GM19372 (cell line): Measurements from ENCODE around the gene ADAMTS2.
"Not testable (repeated sequence)": the region's sequence is repeated elsewhere in the genome, so short reads cannot be mapped to it uniquely, and the experiment has no call there.

ENCODE experiments used
- ATAC-seq: cut with Tn5 transposase; IDR thresholded peaks from one replicate; pipeline ENCODE4 v1.9.1; 2021; ENCODE audit warnings: mild to moderate bottlenecking, low read depth, moderate library complexity; ENCODE audit not compliant: unreplicated experiment

The ADAMTS2 gene

DNA sequence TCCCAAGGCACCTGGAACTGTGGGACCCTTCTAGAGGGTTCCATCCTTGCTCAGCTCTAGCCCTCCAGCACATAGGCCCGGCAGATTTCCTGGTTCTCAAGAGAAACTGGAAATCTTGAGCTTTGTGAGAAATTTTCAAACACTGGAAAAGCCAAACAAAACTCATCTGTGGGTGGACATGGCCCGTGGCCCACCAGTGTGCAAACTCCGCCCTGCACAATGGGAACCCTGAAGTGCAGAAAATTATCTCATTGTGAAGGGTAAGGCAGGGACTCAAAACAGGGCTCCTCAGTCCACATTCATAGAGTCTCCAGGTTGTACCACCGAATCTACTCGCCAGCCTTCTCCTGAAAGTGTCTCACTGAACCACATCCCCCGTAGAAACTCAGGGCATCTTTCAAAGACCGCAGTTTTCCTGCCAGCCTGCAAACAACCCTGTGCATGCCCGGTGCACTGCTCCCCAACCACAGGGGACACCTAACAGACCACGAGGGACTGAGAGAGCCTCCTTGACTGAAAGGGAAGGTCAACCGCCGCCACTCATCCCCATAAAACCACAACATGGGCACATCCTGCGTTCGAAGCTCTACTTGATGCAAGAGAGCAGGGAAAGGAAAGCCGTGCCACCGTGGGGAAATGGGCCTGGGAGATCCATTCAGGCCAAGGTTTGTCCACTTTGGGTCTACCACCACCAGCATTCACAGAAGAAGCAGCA is 18.1 kb downstream of the ADAMTS2 start:
- ATAC-seq = no peak

DNA sequence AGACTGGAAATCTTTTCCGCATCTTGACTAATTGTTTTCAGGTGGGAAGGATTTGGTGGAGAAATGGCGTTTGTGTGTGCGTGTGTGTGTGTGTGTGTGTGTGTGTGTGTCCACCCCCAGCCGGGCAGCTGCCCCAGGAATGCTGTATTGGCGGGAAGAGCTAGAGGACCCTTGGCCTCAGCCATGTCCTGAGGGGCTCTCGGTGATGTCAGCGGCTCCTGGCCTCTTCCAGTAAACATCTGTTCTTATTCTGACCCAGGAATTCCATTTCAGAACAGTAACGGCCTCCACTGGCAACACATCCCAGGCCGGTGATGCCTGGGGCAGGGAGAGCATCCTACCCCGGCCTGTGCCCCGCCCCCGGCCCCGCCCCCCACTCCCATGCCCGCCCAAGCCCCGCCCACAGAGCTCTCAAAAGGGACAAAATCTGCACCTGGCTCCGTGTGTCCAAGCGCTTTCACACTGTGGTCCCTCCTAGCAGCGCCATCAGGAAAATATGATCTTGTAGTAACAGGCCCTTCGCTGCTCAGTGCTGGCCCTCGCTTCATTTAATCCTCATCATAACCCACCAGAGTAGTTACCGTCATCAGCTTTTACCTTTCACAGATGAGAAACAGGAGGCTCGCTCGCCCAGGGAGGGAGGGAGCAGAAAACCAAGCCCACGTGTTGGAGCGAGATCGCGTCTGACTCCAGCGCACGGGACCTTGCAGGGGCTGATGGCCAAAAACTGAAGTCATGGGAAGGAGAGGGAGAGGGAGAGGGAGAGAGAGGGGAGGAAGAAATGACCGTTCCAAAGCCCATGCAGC is 18.9 kb downstream of the ADAMTS2 start:
- ATAC-seq = no peak

DNA sequence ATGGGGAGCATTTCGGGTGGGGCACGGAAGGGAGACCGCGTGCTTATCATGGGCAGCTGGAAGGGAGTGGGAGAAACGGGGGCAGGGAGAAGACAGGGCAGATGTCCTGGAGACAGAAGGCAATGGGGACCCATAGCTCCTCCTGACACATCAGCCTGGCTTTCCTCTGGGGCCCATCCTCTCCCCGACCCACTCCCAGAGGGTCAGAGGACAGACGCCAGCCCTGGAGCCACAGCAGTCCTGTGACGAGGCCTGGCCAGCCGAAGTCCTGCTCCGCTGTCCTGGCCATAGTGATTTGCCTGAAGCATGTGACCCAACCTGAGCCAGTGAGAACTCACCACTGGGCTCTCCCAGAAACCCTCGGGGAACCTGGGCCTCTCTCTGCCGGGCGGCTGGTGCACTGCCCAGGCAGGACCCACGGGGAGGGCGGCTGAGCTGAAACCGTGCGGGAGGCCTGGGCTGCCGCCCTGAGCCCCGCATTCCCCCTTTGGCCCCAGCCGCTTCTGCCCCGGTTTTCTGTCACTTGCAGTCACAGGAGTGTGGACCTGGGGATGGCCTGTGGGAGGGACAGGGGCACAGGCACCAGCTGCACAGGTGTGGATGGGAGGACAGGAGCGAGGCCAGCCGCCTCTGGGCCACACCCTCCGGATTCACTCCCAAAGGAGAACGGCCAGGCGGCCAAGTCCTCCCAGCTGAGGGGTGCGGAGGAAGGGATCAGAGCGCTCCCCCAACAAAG is 19.8 kb downstream of the ADAMTS2 start:
- ATAC-seq = no peak

DNA sequence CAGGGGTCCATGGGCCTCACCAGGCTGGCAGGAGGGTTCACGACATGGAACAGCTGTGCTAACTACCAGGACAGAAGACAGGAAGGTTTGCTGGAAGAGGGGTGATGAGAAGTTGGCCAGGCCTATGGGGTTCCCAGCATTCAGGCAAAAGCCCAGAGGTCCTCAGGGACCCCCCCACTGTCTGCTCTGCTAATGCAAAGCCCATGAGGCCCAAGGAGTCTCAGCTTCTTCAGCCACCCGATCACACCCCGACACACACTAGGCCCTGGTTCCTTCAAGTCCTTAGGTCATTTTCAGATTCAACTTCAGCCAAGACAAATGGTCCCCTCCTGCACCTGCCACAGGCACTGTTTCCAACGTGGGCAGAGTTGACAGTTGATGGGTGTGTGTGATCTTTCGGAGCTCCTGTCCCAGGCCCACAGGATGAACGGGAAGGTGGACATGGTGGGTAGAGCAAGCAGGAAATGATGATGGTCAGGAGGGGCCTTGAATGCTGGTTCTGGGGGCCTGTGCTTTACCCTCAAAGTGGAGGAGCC is 20.4 kb downstream of the ADAMTS2 start:
- ATAC-seq = no peak

DNA sequence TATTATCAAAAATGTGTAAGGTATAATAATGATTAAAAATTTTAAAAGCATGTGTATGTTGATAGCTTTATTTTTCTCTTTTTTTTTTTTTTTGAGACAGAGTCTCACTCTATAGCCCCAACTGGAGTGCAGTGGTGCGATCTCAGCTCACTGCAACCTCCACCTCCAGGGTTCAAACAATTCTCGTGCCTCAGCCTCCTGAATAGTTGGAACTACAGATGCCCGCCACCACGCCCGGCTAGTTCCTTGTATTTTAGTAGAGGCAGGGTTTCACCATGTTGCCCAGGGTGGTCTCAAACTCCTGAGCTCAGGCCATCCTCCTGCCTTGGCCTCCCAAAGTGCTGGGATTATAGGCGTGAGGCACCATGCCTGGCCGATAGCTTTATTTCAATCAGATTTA is 20.9 kb downstream of the ADAMTS2 start:
- not testable (repeated sequence) for ATAC-seq

DNA sequence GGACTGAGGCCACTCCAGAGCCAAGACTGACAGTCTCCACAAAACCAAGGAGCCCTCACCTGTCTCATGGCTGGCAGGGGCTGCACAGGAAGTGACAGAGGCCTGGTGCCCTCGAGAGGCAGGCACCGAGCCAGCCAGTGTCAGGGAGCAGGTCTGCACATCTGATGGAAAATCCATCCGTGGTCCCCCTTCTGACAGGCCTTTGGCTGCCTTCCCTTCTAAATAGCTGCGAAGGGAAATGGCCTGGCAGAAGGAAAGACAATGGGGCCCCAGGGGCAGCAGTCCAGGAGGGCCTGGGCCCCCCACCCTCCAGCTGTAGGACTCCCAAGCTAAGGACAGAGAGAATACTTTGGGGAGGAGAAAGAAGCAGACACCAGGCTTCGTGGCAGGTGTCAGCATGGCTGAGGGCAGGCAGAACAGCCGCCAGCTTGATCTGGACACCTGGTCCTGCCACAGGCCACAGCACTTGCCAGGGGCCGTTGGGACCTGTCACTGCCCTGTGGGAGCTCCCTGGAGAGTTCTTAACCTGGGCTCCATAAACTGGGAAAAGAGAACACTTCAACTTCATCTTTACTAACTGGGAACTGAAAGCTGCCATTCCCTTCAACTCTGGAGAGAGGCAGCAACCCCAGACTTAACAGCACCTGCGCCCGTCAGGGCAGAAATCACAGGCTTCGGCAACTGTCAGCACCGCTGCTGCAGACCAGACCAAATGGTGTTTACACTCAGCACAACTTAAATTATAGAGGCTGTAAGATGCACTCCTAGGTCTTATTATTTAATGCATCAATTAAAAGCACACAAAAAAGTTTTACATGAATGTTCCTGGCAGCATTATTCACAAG is 22.0 kb downstream of the ADAMTS2 start:
- ATAC-seq = no peak

DNA sequence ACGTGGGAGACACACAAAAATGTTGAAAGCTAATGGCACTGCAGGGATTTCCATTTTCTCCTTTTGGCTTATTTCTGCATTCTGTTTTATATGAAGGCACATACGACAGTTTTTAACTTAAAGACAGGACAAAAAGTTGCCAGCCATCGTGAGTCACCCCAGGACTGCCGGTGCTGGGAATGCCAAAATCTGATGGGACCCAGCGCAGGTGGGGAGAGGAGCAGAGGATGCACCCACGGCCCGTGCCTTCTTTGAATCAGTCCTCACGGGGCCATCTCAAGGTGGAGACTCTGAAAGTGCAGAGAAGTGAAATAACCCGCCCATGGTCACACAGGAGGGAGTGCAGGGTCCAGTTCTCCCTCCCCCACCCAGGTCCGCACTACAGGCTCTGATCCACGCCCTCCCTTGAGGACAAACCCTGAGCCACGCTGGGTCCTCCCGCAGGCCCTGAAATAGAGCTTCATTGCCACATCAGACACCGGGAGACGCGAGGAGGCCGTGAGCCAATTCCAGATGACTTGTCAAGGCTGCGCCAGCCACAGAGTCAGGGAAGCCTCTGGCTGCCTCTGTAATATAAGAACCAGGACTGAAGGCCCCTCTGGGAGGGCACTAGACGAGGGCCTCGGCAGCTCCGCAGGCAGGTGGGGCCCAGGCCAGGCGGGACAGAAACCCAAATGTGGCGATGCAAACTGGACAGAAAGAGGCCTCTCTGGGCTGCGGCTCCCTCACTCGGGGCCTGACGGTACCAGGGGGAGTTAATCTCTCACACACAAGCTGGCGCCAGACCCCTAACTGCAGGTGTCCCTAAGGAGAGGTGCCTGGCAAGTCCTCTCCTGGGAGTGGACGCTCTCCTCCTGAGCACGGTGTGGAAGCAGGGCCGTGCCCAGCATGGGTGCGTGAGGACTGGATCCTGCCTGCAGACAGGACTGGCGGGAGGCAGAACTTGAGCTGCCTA is 22.9 kb downstream of the ADAMTS2 start:
- ATAC-seq = no peak

DNA sequence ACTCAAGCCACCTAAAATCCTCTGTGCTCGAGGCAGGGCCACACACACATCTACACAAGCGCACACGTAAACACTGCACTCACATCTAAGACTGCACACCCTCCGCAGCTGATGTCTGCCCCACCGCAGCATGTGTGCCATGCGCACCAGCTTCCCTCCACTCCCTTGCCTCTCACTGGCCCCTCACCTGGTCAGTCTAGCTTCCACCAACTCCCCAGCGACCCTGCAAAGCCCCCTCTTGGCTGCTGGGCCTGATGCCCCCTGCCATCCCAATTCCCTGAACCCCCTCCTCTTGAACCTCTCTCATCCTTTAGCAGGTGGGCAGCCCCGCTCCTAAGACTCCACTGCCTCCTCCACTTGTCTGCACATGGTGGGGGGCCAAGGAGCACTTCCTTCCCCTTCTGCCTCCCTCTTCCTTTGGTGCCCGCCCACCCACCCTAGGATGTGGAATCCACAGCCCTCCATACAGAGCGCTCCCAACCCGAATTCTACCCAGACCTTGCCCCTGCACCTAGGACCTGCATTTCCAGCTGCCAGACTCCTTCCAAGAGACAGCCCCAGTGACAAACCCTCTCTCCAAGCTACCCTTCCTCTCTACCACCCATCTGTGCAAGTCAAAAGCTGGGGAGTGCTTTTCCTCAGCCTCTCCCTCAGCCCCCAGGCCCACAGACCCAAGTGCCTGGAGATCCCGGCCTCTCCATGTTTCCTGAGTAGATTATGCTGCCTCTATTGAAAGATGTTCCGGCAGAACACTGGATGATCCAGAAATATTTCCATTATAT is 23.9 kb downstream of the ADAMTS2 start:
- ATAC-seq = no peak

DNA sequence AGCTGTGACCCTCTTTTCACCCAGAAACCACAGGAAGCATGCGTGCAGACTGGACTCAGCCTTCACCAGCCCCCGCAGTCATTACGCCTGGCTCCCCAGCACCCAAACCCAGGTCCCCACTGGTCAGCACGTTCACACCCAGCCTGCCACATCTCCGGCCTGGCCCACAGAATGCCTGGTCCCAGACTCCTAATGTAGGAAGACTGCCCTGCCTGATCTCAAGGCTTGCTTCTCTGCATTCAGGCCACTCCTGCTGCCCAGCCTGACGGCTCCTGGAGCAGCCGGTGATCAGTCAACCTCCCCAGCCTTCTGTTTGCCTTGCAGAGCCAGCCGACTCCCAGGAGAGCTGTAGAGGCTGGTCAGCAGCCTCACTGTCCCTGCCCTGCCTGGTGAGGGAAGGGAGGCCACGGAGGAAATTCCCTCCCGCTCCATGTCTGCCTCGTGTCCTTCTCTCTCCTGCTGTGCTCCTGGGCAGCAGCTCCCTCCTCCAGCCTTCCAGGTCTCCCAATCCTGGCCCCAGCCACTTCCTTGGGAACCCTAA is 25.4 kb downstream of the ADAMTS2 start:
- no peak for ATAC-seq

DNA sequence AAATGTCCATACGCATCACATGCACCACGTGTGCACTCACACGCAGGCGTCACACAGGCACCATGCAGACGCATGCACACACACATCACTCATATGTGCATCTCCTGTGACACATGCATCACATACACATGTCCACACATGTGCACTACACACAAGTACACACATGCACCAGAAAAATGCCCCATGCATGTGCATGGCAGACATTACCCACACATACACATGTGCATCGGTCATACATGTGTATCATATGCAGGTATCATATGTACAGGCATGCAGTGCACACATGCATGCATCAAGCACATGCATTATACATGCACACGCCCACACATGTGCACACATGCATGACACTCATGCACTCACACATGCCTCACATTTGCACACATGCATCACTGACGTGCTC is 26.1 kb downstream of the ADAMTS2 start:
- ATAC-seq = no peak

DNA sequence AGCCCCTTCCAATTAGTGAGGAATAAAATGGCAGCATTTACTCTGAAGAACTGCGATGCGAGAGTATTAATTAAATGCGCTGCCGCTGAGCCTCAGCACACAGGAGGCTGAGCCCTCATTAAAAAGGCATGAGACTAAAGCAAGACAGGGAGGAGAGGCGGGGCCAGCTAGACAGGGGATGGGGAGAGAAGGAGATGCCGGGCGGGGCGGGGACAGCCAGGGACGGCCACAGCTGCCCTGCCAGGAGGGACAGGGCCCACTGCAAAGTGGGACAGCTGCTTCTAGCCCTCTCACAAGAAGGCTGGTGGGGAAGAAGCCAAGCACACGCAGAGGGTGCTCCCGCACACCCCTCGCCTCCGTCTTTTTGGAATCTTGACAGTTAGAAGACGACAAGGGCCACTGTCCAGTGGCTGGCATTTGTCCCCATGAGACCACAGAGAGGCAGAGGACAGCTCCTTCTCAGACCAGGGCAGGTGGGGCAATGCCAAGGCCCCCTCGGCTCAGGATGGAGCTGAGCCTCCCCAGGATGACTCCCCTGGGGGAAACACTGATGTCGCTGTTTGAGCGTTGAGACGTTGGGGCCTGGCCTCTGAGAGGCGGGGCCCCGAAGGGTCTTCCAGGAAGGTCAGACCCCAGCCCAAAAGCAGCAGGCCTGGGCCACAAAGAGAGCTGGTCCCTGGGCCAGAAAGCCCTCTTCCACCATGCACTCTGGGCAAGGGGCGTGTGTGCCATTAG is 26.9 kb downstream of the ADAMTS2 start:
- ATAC-seq = no peak

DNA sequence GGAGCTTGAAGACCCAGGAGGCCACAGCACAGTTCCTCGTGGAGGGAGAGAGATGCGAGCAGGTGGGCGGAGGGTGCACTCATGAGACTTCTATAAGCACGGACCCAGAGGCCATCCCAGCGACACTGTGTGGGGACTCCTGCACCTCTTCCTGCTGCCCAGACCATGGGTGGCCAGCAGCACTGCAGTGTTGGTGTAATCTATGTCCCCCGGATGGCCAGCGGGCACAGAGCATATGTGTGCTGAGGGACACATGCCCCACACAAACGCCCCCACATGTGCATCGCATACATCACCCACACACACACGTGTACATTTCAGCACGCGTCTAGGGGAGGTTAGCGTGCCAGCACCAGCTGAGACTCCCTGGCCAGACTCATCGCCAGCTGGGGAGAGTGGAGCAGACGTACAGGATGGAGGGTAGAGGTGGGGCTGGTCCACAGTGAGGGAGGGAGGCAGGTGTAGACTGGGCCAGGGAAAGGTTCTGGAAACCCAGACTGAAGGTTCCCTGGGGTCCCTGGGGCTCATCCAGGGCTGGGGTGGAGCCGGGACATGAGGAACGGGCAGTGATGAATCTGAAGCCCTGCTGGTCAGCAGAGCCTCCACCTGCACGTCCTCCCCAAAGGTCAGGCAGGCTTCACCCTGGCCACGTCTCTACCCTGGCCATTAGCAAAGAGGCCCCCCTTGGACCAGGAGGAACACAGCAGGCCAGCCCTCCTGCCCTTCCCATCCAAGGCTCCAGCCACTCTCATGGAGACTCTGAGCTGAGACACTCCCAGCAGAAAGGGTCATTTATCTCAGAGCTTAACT is 27.6 kb downstream of the ADAMTS2 start:
- ATAC-seq = no peak

DNA sequence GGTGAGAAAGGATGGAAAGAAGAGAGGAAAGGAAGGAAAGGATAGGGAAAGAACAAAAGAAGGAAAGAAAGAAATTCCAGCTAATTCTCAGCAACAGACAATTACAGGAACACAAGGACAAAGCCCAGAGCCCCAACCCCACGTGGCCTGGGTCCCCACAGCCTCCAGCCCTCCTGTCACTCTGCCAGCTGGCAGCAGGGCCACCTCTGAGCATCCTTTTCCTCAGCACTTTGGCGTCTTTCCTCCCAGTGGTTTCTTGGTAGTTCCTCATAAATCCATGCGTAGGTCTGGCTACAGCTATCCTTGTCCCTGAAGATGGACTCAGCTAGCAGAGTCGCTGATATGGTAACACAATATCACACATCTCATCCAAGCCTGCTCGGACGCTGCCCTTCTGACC is 28.3 kb downstream of the ADAMTS2 start:
- no peak for ATAC-seq

DNA sequence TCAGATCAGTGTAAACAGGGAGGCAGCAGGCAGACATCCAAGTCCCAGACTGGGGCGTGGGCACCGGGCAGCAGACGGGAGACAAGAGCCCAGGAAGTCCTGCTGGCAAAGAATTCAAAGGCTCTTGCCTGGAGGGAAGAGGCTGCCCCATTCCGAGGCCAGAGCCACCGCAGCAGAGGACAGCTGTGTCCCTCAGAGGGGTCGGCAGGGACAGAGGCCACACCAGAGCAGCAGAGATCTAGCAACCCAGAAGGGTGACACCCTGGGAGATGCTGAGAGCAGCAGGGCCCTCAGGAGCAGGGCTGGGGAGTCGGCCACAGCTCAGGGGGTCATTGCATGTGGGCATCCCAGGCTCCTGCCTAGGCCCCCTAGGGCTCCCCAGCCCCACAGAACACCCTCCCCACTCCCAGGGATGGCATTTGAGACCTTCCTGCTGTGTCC is 29.1 kb downstream of the ADAMTS2 start:
- ATAC-seq = no peak

DNA sequence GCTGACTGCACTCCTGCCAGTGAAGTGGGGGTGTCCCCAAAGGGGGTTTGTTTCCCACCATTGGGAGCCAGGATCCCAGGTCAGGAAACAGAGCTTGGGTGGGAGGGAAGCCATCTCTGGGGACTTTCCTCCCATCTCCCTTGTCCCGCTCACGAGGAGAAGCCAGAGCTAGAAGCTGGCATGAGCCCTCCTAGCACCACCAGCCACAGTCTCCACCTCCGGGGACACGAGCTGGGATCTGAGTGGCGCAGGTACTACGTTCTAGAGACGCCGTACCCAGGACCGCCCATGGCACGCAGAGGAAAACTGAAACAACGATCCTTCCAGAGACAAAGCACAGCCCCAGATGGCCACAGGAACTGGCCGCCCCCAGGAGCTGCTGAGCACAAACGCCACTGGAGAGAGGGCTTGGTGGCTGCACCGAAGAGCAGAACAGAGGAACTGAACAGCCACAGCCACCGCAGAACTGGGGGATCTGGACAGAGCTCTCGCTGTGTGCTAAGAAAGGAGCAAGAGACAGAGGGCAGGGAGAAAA is 29.8 kb downstream of the ADAMTS2 start:
- no peak for ATAC-seq

DNA sequence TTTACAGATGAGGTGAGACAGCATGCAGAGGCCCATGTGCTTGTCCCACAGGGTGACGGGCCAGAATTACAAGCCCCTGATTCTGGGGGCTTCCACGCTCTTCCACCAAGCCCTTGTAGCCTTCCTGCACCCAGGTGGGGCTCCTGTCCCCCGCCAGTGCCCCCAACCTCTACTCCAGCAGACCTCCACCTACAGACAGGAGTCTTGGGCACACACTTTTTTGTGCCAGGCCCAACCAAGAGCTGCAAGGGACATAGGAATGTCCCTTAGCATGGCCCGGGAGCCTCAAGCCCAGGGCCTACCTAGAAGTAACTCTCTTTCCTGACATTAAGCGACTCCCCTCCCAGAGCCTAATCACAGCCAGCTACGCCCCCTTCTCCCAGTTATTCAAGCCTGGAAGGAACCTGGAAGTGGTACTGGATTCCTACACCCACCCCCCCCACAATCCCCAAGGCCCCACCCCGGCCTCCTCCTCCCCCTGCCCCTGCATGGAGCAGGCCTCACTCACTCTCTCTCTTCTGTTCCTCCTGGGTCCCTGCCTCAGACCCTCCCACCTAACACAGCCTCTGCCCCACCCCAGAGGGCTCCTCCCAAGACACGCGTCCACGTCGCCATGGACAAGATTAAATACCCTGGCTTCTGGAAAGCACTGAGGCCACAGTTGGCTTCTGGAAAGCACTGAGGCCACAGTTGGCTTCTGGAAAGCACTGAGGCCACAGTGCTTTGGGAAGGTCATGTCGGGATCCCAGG is 30.5 kb downstream of the ADAMTS2 start:
- no peak for ATAC-seq
